ENCODE results near the gene WDFY2.

GRCh38 chr13:51579676-51580075 is 4.6 kb upstream of the WDFY2 start:
- TF ChIP-seq, protein P1, sequence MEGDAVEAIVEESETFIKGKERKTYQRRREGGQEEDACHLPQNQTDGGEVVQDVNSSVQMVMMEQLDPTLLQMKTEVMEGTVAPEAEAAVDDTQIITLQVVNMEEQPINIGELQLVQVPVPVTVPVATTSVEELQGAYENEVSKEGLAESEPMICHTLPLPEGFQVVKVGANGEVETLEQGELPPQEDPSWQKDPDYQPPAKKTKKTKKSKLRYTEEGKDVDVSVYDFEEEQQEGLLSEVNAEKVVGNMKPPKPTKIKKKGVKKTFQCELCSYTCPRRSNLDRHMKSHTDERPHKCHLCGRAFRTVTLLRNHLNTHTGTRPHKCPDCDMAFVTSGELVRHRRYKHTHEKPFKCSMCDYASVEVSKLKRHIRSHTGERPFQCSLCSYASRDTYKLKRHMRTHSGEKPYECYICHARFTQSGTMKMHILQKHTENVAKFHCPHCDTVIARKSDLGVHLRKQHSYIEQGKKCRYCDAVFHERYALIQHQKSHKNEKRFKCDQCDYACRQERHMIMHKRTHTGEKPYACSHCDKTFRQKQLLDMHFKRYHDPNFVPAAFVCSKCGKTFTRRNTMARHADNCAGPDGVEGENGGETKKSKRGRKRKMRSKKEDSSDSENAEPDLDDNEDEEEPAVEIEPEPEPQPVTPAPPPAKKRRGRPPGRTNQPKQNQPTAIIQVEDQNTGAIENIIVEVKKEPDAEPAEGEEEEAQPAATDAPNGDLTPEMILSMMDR (IDR thresholded peaks at IDR 0.05): no peak
- no peak for TF ChIP-seq POLR2A (IDR thresholded peaks at IDR 0.05)
